GM19452 (cell line): ENCODE results near the gene NR3C1.
A peak's percentile ranks its signal among the peaks of the same experiment; 100 is the strongest.

ENCODE experiments used
- ATAC-seq: cut with Tn5 transposase; IDR thresholded peaks from one replicate; pipeline ENCODE4 v1.9.1; 2021; ENCODE audit not compliant: unreplicated experiment

NR3C1 gene

GRCh38 chr5:143399616-143400540, 3.6 kb downstream of the NR3C1 start:
- no peak for ATAC-seq

GRCh38 chr5:143398451-143399237, 4.8 kb downstream of the NR3C1 start:
- ATAC-seq, result no peak

- ATAC-seq, result no peak
Observed at GRCh38 chr5:143398053-143398355, 5.5 kb downstream of the NR3C1 start.

- no peak for ATAC-seq
Observed at GRCh38 chr5:143397302-143398052, 6.0 kb downstream of the NR3C1 start.

- no peak for ATAC-seq
Observed at GRCh38 chr5:143396353-143396940, 7.0 kb downstream of the NR3C1 start.

- peak; percentile 77 for ATAC-seq
Observed at GRCh38 chr5:143395638-143396352, 7.7 kb downstream of the NR3C1 start.

- no peak for ATAC-seq
Observed at GRCh38 chr5:143393524-143393923, 10.0 kb downstream of the NR3C1 start.

GRCh38 chr5:143390941-143391340, 12.5 kb downstream of the NR3C1 start:
- no peak for ATAC-seq

GRCh38 chr5:143390258-143390657, 13.2 kb downstream of the NR3C1 start:
- no peak for ATAC-seq

GRCh38 chr5:143386725-143387124, 16.8 kb downstream of the NR3C1 start:
- no peak for ATAC-seq

GRCh38 chr5:143384865-143385657, 18.4 kb downstream of the NR3C1 start:
- no peak for ATAC-seq

GRCh38 chr5:143383988-143384387, 19.5 kb downstream of the NR3C1 start:
- ATAC-seq, result no peak

- no peak for ATAC-seq
Observed at GRCh38 chr5:143379606-143380005, 23.9 kb downstream of the NR3C1 start.

- no peak for ATAC-seq
Observed at GRCh38 chr5:143376911-143377813, 26.3 kb downstream of the NR3C1 start.

GRCh38 chr5:143376195-143376779, 27.2 kb downstream of the NR3C1 start:
- ATAC-seq, result no peak

GRCh38 chr5:143374496-143375217, 28.8 kb downstream of the NR3C1 start:
- no peak for ATAC-seq

GRCh38 chr5:143373076-143373475, 30.4 kb downstream of the NR3C1 start:
- no peak for ATAC-seq
